ENCODE data around the gene GSTM2. TPM values are rescaled to one million over a fixed set of nuclear protein-coding genes. Genes with fewer than 3 reads are reported as not detected.
"Not testable (repeated sequence)": the region's sequence is repeated elsewhere in the genome, so short reads cannot be mapped to it uniquely, and the experiment has no call there.

GSTM2 gene
- total RNA-seq, 1 donor from 2014 or later, result 15.6 TPM

GRCh38 chr1:109691759-109692158 is 23.9 kb downstream of the GSTM2 start:
- Histone ChIP-seq H3K36me3 (no peaks in the 10 kb centered on the region), H3K9me3 (ENCODE audit: low read depth) (no peaks in the 10 kb centered on the region), H3K27me3 (no peaks in the 10 kb centered on the region), H3K27ac (no peak overlapping the region), H3K4me1 (no peaks in the 10 kb centered on the region), H2AFZ (replicated peaks) (no peak overlapping the region), H3K4me2 (no peak overlapping the region), H3F3A (ENCODE audit: low read depth) (no peaks in the 10 kb centered on the region), H3K79me2 (ENCODE audit: low read depth) (no peaks in the 10 kb centered on the region), H3K4me3 (no peak overlapping the region), H4K20me1 (ENCODE audit: low read depth) (no peaks in the 10 kb centered on the region), H3K9ac (no peak overlapping the region)
- Mint-ChIP-seq H3K4me3 (no peak overlapping the region), H3K9me3 (no peaks in the 10 kb centered on the region), H3K27me3 (ENCODE audit: insufficient read depth, low read depth) (peaks cover 4% of the 10 kb centered on the region), H3K4me1 (no peaks in the 10 kb centered on the region), H3K27ac (no peak overlapping the region), H3K36me3 (no peaks in the 10 kb centered on the region)
- no peak for DNase-seq (ENCODE audit: low spot score)
- no peak for TF ChIP-seq CTCF (IDR thresholded peaks at IDR 0.05)
- no peak for TF ChIP-seq EZH2 (IDR thresholded peaks at IDR 0.05)
- no peak for TF ChIP-seq EZH2phosphoT487 (IDR thresholded peaks at IDR 0.05)

GRCh38 chr1:109694400-109694799 is 26.5 kb downstream of the GSTM2 start:
- H3K9me3 Mint-ChIP-seq; H3K36me3 ChIP-seq; H3K4me1 ChIP-seq; H3K4me1 Mint-ChIP-seq; H3K4me3 ChIP-seq; H3K36me3 Mint-ChIP-seq; H3K4me3 Mint-ChIP-seq; H3K4me2 ChIP-seq; H3K27me3 ChIP-seq; H3F3A ChIP-seq (ENCODE audit: low read depth); H3K27ac ChIP-seq; H4K20me1 ChIP-seq (ENCODE audit: low read depth); H3K9me3 ChIP-seq (ENCODE audit: low read depth); H3K9ac ChIP-seq; H3K27ac Mint-ChIP-seq; H3K27me3 Mint-ChIP-seq (ENCODE audit: insufficient read depth, low read depth); H2AFZ ChIP-seq (replicated peaks); DNase-seq (ENCODE audit: low spot score); H3K79me2 ChIP-seq (ENCODE audit: low read depth): not testable (repeated sequence)

- not testable (repeated sequence) for H3K4me3 ChIP-seq; H3K4me2 ChIP-seq; H3K4me1 Mint-ChIP-seq; DNase-seq (ENCODE audit: low spot score); H3K9me3 ChIP-seq (ENCODE audit: low read depth); H3K9ac ChIP-seq; H3F3A ChIP-seq (ENCODE audit: low read depth); H3K27ac ChIP-seq; H3K79me2 ChIP-seq (ENCODE audit: low read depth); H3K4me1 ChIP-seq; H3K9me3 Mint-ChIP-seq; H3K27me3 ChIP-seq; H4K20me1 ChIP-seq (ENCODE audit: low read depth); H3K36me3 Mint-ChIP-seq; H3K4me3 Mint-ChIP-seq; H2AFZ ChIP-seq (replicated peaks); H3K27me3 Mint-ChIP-seq (ENCODE audit: insufficient read depth, low read depth); H3K36me3 ChIP-seq; H3K27ac Mint-ChIP-seq
Observed at GRCh38 chr1:109695138-109695537, 27.3 kb downstream of the GSTM2 start.

- H3K36me3 ChIP-seq, result no peaks in the 10 kb centered on the region
- H3K4me3 ChIP-seq, result no peak overlapping the region
- no peaks in the 10 kb centered on the region for H3K27me3 ChIP-seq
- no peak overlapping the region for H3K4me2 ChIP-seq
- H2AFZ ChIP-seq (replicated peaks), result no peak overlapping the region
- Mint-ChIP-seq H3K4me1 (no peaks in the 10 kb centered on the region), H3K27me3 (ENCODE audit: insufficient read depth, low read depth) (no peaks in the 10 kb centered on the region), H3K4me3 (no peak overlapping the region), H3K36me3 (no peaks in the 10 kb centered on the region), H3K27ac (no peak overlapping the region), H3K9me3 (no peaks in the 10 kb centered on the region)
- no peak overlapping the region for H3K9ac ChIP-seq
- no peaks in the 10 kb centered on the region for H3K4me1 ChIP-seq
- TF ChIP-seq CTCF (IDR thresholded peaks at IDR 0.05), result no peak
- no peak for TF ChIP-seq EZH2phosphoT487 (IDR thresholded peaks at IDR 0.05)
- no peak for TF ChIP-seq EZH2 (IDR thresholded peaks at IDR 0.05)
- H3F3A ChIP-seq (ENCODE audit: low read depth), result no peaks in the 10 kb centered on the region
- no peak for DNase-seq (ENCODE audit: low spot score)
- H3K27ac ChIP-seq, result no peak overlapping the region
- H4K20me1 ChIP-seq (ENCODE audit: low read depth), result no peaks in the 10 kb centered on the region
- H3K79me2 ChIP-seq (ENCODE audit: low read depth), result no peaks in the 10 kb centered on the region
- no peaks in the 10 kb centered on the region for H3K9me3 ChIP-seq (ENCODE audit: low read depth)
Observed at GRCh38 chr1:109697066-109697465, 29.2 kb downstream of the GSTM2 start.

GRCh38 chr1:109697861-109698260 is 30.0 kb downstream of the GSTM2 start:
- not testable (repeated sequence) for H3K4me1 ChIP-seq; H3K36me3 ChIP-seq; H3K9me3 ChIP-seq (ENCODE audit: low read depth); H4K20me1 ChIP-seq (ENCODE audit: low read depth); H3K9me3 Mint-ChIP-seq; H3K79me2 ChIP-seq (ENCODE audit: low read depth); H3K27ac ChIP-seq; H3K4me1 Mint-ChIP-seq; H3K27ac Mint-ChIP-seq; H3K4me2 ChIP-seq; H3K27me3 Mint-ChIP-seq (ENCODE audit: insufficient read depth, low read depth); H3K9ac ChIP-seq; H3F3A ChIP-seq (ENCODE audit: low read depth); H2AFZ ChIP-seq (replicated peaks); H3K4me3 ChIP-seq; H3K36me3 Mint-ChIP-seq; H3K27me3 ChIP-seq; H3K4me3 Mint-ChIP-seq; DNase-seq (ENCODE audit: low spot score)

GRCh38 chr1:109702940-109703339 is 35.1 kb downstream of the GSTM2 start:
- H3K27me3 ChIP-seq; H3K9ac ChIP-seq; H3K4me2 ChIP-seq; H3K27me3 Mint-ChIP-seq (ENCODE audit: insufficient read depth, low read depth); H3K4me3 Mint-ChIP-seq; H3K79me2 ChIP-seq (ENCODE audit: low read depth); H3K36me3 Mint-ChIP-seq; H3K9me3 ChIP-seq (ENCODE audit: low read depth); DNase-seq (ENCODE audit: low spot score); H3K4me1 ChIP-seq; H3K4me1 Mint-ChIP-seq; H2AFZ ChIP-seq (replicated peaks); H3F3A ChIP-seq (ENCODE audit: low read depth); H3K36me3 ChIP-seq; H4K20me1 ChIP-seq (ENCODE audit: low read depth); H3K4me3 ChIP-seq; H3K27ac ChIP-seq: not testable (repeated sequence)
- peak overlapping the region; percentile 59 for H3K27ac Mint-ChIP-seq
- peaks cover 18% of the 10 kb centered on the region for H3K9me3 Mint-ChIP-seq

All from neural progenitor cell (in vitro differentiated cells).